CD4-positive, alpha-beta T cell treated with Interleukin-10 for 1 hour (primary cell): ENCODE measurements around the gene NSF.
"Not testable (repeated sequence)": the region's sequence is repeated elsewhere in the genome, so short reads cannot be mapped to it uniquely, and the experiment has no call there.

Source experiments
- DNase-seq: peaks from one replicate; pipeline ENCODE4 v3.0.0-alpha.2; 2020

The NSF gene

GRCh38 chr17:46777943-46778915, 187.8 kb downstream of the NSF start:
- DNase-seq: no peak

DNA sequence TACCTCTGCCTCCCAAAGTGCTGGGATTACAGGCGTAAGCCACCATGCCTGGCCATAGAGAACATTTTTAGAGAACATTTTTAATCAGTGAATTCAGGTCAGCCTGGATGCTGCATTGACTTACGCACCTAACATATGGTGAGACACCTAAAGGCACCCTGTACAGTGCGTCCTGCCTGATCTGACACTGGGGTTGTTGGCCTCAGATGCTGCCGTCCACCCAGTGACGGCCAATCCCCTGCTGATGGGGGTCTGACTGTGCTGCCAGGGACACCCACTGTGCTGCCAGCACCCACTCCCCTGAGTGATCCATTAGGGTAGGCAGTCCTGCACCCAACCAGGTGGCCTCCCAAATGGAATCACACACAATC, 189.5 kb downstream of the NSF start:
- no peak for DNase-seq

- peak; percentile 15 for DNase-seq
These were observed 191.9 kb downstream of the NSF start for GRCh38 chr17:46782250-46782953.

GRCh38 chr17:46783031-46783593, 192.6 kb downstream of the NSF start:
- no peak for DNase-seq

DNA sequence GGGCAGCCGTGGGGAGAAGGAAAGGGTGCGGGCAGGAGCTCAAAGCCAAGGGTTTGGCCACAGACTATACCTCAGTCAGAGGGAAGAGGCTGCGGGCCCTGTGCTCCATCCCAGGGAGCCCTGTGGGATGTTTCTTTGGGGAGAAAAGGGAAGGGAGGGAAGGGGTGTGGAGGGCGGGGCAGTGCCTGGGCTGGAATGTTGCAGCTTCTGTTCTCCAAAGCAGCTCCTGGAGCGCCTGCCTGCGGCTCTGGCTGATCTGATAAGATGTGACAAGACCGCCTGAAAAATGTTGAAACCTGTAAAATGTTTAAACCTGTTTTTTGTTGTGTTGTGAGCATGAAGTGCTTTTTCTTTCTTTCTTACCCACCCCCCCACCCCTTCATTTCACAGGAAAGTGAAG, 195.2 kb downstream of the NSF start:
- DNase-seq: no peak

DNA sequence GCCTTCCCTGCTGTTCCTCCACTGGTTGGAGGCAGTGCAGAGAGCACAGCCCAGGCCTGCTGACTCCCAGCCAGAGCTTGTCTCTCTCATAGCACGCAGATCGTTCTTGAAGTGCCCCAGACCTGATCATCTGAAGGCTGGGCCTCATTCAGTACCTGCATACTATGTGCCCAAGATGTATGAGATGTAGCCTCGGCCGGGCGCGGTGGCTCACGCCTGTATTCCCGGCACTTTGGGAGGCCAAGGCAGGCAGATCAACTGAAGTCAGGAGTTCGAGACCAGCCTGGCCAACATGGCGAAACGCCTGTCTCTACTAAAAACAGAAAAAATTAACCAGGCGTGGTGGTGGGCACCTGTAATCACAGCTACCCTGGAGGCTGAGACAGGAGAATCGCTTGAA, 197.0 kb downstream of the NSF start:
- no peak for DNase-seq

- DNase-seq: no peak
These were observed 197.8 kb downstream of the NSF start for GRCh38 chr17:46788300-46788699.

- DNase-seq: no peak
These were observed 198.3 kb downstream of the NSF start for GRCh38 chr17:46788796-46789195.

DNA sequence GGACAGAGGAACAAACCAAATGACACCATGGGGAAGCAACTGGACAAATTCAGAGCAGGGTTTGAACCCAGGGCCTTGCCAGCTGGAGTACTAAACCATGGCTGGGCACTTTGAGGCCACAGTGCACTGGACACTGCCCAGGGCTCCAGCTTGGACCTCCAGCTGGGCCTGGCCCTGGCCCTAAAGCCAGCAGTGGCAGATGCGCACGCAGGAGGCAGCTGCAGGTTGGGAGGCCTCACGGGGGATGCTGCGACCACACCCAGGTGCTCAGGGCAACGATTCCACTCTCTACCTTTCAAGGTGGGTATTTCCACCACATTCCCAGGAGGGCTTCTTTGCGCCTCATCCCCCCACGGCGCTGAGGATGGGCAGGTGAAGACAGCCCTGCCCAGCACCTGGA, 199.1 kb downstream of the NSF start:
- DNase-seq: no peak

GRCh38 chr17:46790216-46790615, 199.7 kb downstream of the NSF start:
- no peak for DNase-seq

DNA sequence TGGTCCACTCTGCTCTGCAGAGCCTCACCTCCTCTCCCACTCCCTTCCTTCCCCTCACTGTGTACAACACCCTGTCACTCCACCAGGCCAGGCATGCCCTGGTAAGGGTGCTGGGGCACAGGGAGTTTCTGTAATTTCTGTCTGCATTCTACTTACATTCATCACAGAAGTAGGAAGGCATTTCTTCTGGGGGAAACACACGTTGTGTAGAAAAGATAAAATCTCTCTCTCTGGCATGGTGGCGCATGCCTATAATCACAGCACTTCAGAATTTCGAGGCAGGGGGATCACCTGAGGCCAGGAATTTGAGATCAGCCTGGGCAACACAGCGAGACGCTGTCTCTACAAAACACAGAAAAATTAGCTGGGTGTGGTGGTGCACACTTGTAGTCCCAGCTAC, 201.1 kb downstream of the NSF start:
- no peak for DNase-seq

DNA sequence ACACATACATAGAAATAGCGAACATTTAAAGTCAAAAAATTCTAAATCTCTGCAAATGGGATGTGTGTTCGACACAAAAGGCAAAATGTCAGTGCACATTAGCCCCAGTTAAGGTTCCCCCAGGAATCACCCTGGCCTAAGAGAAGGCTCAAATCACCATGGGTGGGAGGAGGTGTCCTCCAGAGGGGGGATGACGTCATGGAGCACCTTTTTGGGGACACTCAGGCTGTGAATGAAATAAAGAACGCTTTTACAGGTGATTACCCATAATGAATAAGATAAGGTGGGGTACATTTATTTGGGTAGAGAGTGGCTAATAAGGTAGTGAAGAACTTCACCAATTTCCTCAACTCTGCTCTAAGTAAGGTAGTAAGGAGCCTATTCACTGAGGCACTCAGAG, 201.6 kb downstream of the NSF start:
- DNase-seq: no peak

DNA sequence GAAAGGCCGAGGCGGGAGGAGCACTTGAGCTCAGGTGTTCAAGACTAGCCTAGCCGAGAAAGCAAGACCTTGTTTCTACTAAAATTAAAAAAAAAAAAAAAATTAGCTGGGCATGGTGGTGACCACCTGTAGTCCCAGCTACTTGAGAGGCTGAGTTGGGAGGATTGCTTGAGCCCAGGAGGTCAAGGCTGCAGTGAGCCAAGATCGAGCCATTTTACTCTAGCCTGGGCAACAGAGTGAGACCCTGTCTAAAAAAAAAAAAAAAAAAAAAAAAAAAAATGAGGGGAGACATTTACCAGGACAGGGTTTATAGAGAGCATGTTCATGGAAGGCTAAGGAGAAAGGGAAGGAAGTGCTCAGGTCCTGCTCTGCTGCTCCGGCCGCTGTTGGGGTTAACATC, 202.6 kb downstream of the NSF start:
- not testable (repeated sequence) for DNase-seq

GRCh38 chr17:46793541-46793940, 203.1 kb downstream of the NSF start:
- DNase-seq: no peak

GRCh38 chr17:46794318-46794717, 203.8 kb downstream of the NSF start:
- DNase-seq: no peak

GRCh38 chr17:46795379-46795952, 205.0 kb downstream of the NSF start:
- DNase-seq: no peak

DNA sequence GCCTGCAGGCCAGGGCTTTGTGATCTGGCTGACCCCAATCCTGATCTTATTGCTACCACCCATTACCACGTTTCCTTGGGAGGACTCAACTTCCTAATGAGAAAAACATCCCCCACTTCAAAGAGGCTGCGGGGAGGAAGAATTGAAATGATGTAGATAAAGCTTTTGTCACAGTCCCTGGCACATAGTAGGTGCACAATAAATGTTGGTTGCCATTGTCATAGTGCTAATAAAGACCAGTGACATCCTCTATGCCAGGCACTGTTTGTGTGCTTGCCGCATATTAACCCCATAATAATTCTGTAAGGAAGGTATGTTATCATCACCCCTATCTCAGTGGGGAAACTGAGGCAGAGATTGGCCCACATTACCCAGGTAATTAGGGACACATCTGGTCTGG, 205.6 kb downstream of the NSF start:
- no peak for DNase-seq

DNA sequence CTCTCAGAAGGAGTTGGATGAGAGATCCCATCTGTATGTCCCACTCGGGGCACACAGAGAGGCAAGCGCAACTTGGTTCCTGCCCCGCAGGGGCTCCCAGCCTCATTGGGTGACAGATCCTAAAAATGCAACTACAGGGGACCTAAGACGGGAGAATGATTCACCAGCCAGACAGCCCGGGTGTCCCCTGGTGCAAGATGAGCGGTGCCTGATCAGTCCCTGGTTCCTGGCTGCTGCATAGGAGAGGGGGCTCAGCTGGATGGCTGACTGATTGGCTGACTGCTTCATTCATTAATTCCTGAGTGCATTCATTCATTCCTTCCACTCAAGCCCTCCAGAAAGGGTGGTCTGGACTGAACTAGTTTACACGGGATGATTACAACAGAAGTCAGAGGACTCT, 206.1 kb downstream of the NSF start:
- DNase-seq: no peak

- DNase-seq: no peak
These were observed 206.6 kb downstream of the NSF start for GRCh38 chr17:46796956-46797530.

- no peak for DNase-seq
These were observed 210.1 kb downstream of the NSF start for GRCh38 chr17:46800573-46800972.

- no peak for DNase-seq
These were observed 212.3 kb downstream of the NSF start for GRCh38 chr17:46802800-46803199.

- DNase-seq: no peak
These were observed 213.1 kb downstream of the NSF start for GRCh38 chr17:46803544-46803943.

- no peak for DNase-seq
These were observed 215.3 kb downstream of the NSF start for GRCh38 chr17:46805771-46806170.
